ENCODE measurements around the gene ANKRD16.
"Not testable (repeated sequence)": the region's sequence is repeated elsewhere in the genome, so short reads cannot be mapped to it uniquely, and the experiment has no call there.

ANKRD16 gene

GRCh38 chr10:5889624-5890451 lies at the start of gene ANKRD16, which contains the start of gene FBH1:
ANKRD16 (minus strand) TSS chr10:5889893; CDS start chr10:5889354, 539 bp downstream.
FBH1 (plus strand) TSS chr10:5890243; CDS start chr10:5890346, 103 bp downstream.
- DNase-seq, result peak; percentile 99

- no peak for DNase-seq
Observed at GRCh38 chr10:5938291-5938690, 48.6 kb upstream of the ANKRD16 start.

GRCh38 chr10:5937016-5937415 lies 47.3 kb upstream of the ANKRD16 start:
- DNase-seq, result no peak

- DNase-seq, result no peak
Observed at GRCh38 chr10:5935628-5936027, 45.9 kb upstream of the ANKRD16 start.

GRCh38 chr10:5933909-5934546 lies 44.3 kb upstream of the ANKRD16 start:
- no peak for DNase-seq

- DNase-seq, result no peak
Observed at GRCh38 chr10:5932345-5932744, 42.7 kb upstream of the ANKRD16 start.

- DNase-seq, result no peak
Observed at GRCh38 chr10:5930272-5930671, 40.6 kb upstream of the ANKRD16 start.

GRCh38 chr10:5929442-5929841 lies 39.7 kb upstream of the ANKRD16 start:
- no peak for DNase-seq

GRCh38 chr10:5927306-5927705 lies 37.6 kb upstream of the ANKRD16 start:
- no peak for DNase-seq

GRCh38 chr10:5924889-5925288 lies 35.2 kb upstream of the ANKRD16 start:
- DNase-seq, result no peak

GRCh38 chr10:5921746-5922145 lies 32.1 kb upstream of the ANKRD16 start:
- DNase-seq, result no peak

GRCh38 chr10:5919568-5919967 lies 29.9 kb upstream of the ANKRD16 start:
- DNase-seq, result no peak

- DNase-seq, result no peak
Observed at GRCh38 chr10:5918763-5919162, 29.1 kb upstream of the ANKRD16 start.

- no peak for DNase-seq
Observed at GRCh38 chr10:5917305-5917704, 27.6 kb upstream of the ANKRD16 start.

- DNase-seq, result no peak
Observed at GRCh38 chr10:5915451-5915850, 25.8 kb upstream of the ANKRD16 start.

GRCh38 chr10:5913736-5914135 lies 24.0 kb upstream of the ANKRD16 start:
- no peak for DNase-seq

- no peak for DNase-seq
Observed at GRCh38 chr10:5911670-5912069, 22.0 kb upstream of the ANKRD16 start.

GRCh38 chr10:5910323-5911100 lies 20.8 kb upstream of the ANKRD16 start:
- peak; percentile 92 for DNase-seq

GRCh38 chr10:5908676-5909075 lies 19.0 kb upstream of the ANKRD16 start:
- DNase-seq, result not testable (repeated sequence)

- no peak for DNase-seq
Observed at GRCh38 chr10:5906651-5907050, 17.0 kb upstream of the ANKRD16 start.

GRCh38 chr10:5905854-5906507 lies 16.3 kb upstream of the ANKRD16 start:
- DNase-seq, result no peak

GRCh38 chr10:5904227-5904626 lies 14.5 kb upstream of the ANKRD16 start:
- no peak for DNase-seq

GRCh38 chr10:5903563-5903962 lies 13.9 kb upstream of the ANKRD16 start:
- no peak for DNase-seq

Data from NCI-H146 (cell line).